ENCODE data around the gene DHX9. TPM values are rescaled to one million over a fixed set of nuclear protein-coding genes. Genes with fewer than 3 reads are reported as not detected.

DHX9 gene
- total RNA-seq, 4 donors from 2014 or later: 29.5 to 84.0 (median 65.8) TPM

- H3K9me3 ChIP-seq: no peaks in the 10 kb centered on the region
- no peaks in the 10 kb centered on the region for H3K27me3 ChIP-seq
- TF ChIP-seq POLR2AphosphoS5 (IDR thresholded peaks at IDR 0.05) (no peak), CTCF (IDR thresholded peaks at IDR 0.05) (no peak), POLR2A (IDR thresholded peaks at IDR 0.05) (no peak), EP300 (IDR thresholded peaks at IDR 0.05; ENCODE audit: low read depth) (no peak)
- no peaks in the 10 kb centered on the region for H3K4me1 ChIP-seq
- no peak for DNase-seq
- 75 to 86% methylated on average over 3 to 11 of the region's 11 CpGs for WGBS, 2 donors (ENCODE audit: low coverage in 1 of 2)
- no peak overlapping the region for H3K4me3 ChIP-seq
- intact Hi-C loops (cut with DNase I; ENCODE audit: low total_unique reads): no loop called here
- no peaks in the 10 kb centered on the region for H3K36me3 ChIP-seq
- in situ Hi-C loops (cut with MboI; ENCODE audit: low pct_ligation_motif_present in 1 of 4, low pct_unique_long_range_greater_than_20kb in 1 of 4, low sequenced_read_pairs in 3 of 4): no loop called here
- H3K27ac ChIP-seq: no peak overlapping the region
Observed at GRCh38 chr1:182806015-182806678, 33.0 kb upstream of the DHX9 start.

DNA sequence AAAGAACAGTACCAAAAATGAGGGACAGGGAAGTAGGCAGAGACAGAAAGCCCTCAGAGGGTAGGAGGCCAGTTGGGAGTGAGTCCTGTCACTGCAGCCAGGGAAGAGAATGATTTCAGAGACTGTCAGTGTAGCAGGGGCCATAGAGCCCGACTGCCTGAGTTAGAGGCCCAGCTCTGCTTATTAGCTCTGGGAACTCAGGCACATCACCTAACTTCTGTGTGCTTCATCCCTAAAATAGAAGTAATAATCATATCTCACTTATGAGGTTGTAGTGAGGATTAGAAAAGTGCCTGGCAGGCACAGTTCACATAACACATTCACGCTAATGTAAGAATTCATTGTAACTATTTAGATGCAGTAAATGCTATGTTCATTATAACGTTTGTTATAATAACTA, 31.2 kb upstream of the DHX9 start:
- Histone ChIP-seq H3K36me3 (no peaks in the 10 kb centered on the region), H3K27ac (no peak overlapping the region), H3K4me1 (no peaks in the 10 kb centered on the region), H3K9me3 (no peaks in the 10 kb centered on the region), H3K4me3 (no peak overlapping the region), H3K27me3 (no peaks in the 10 kb centered on the region)
- no peak for DNase-seq
- in situ Hi-C loops (cut with MboI; ENCODE audit: low pct_ligation_motif_present in 1 of 4, low pct_unique_long_range_greater_than_20kb in 1 of 4, low sequenced_read_pairs in 3 of 4) (no loop called here), intact Hi-C loops (cut with DNase I; ENCODE audit: low total_unique reads) (no loop called here)
- no peak for TF ChIP-seq POLR2A (IDR thresholded peaks at IDR 0.05)
- TF ChIP-seq EP300 (IDR thresholded peaks at IDR 0.05; ENCODE audit: low read depth): no peak
- TF ChIP-seq POLR2AphosphoS5 (IDR thresholded peaks at IDR 0.05): no peak
- TF ChIP-seq CTCF (IDR thresholded peaks at IDR 0.05): no peak
- WGBS, 2 donors (ENCODE audit: low coverage in 1 of 2): 92 to 100% methylated on average over 3 of the region's 3 CpGs

- intact Hi-C loops (cut with DNase I; ENCODE audit: low total_unique reads): no loop called here
- 55 to 66% methylated on average over 2 to 3 of the region's 3 CpGs for WGBS, 2 donors (ENCODE audit: low coverage in 1 of 2)
- Histone ChIP-seq H3K36me3 (no peaks in the 10 kb centered on the region), H3K9me3 (no peaks in the 10 kb centered on the region), H3K4me1 (no peaks in the 10 kb centered on the region), H3K4me3 (no peak overlapping the region), H3K27me3 (no peaks in the 10 kb centered on the region), H3K27ac (no peak overlapping the region)
- TF ChIP-seq EP300 (IDR thresholded peaks at IDR 0.05; ENCODE audit: low read depth) (no peak), CTCF (IDR thresholded peaks at IDR 0.05) (no peak), POLR2AphosphoS5 (IDR thresholded peaks at IDR 0.05) (no peak), POLR2A (IDR thresholded peaks at IDR 0.05) (no peak)
- in situ Hi-C loops (cut with MboI; ENCODE audit: low pct_ligation_motif_present in 1 of 4, low pct_unique_long_range_greater_than_20kb in 1 of 4, low sequenced_read_pairs in 3 of 4): no loop called here
- no peak for DNase-seq
Observed at GRCh38 chr1:182809414-182809957, 29.7 kb upstream of the DHX9 start.

- no peaks in the 10 kb centered on the region for H3K4me1 ChIP-seq
- no peaks in the 10 kb centered on the region for H3K9me3 ChIP-seq
- 70 to 87% methylated on average over 4 of the region's 4 CpGs for WGBS, 2 donors (ENCODE audit: low coverage in 1 of 2)
- intact Hi-C loops (cut with DNase I; ENCODE audit: low total_unique reads) (no loop called here), in situ Hi-C loops (cut with MboI; ENCODE audit: low pct_ligation_motif_present in 1 of 4, low pct_unique_long_range_greater_than_20kb in 1 of 4, low sequenced_read_pairs in 3 of 4) (no loop called here)
- DNase-seq: no peak
- no peak for TF ChIP-seq EP300 (IDR thresholded peaks at IDR 0.05; ENCODE audit: low read depth)
- no peak for TF ChIP-seq POLR2AphosphoS5 (IDR thresholded peaks at IDR 0.05)
- no peak for TF ChIP-seq CTCF (IDR thresholded peaks at IDR 0.05)
- no peak for TF ChIP-seq POLR2A (IDR thresholded peaks at IDR 0.05)
- H3K27ac ChIP-seq: no peak overlapping the region
- H3K4me3 ChIP-seq: no peak overlapping the region
- H3K27me3 ChIP-seq: no peaks in the 10 kb centered on the region
- H3K36me3 ChIP-seq: peaks cover 0 to 5% (median 2%) of the 10 kb centered on the region in 4 donors
Observed at GRCh38 chr1:182811975-182812722, 27.0 kb upstream of the DHX9 start.
